IMR-90 (cell line): ENCODE results near the gene NIPAL4.
"Not testable (repeated sequence)": the region's sequence is repeated elsewhere in the genome, so short reads cannot be mapped to it uniquely, and the experiment has no call there.

Experiments used
- CEBPB ChIP-seq: IDR thresholded peaks from 2 replicates; pipeline ENCODE4 v1.6.1; 2012; ENCODE audit warnings: low read depth, low read length, improper control_type of control experiment
- MAFK ChIP-seq: IDR thresholded peaks from 2 replicates; pipeline ENCODE4 v1.6.1; 2012; ENCODE audit warnings: low read depth, low read length, improper control_type of control experiment
- POLR2A ChIP-seq: IDR thresholded peaks from 2 replicates; pipeline ENCODE4 v1.6.1; 2012; ENCODE audit warnings: mild to moderate bottlenecking, low read depth, low read length
- RAD21 ChIP-seq: IDR thresholded peaks from 2 replicates; pipeline ENCODE4 v1.6.1; 2012; ENCODE audit warnings: low read length, improper control_type of control experiment
- SMC3 ChIP-seq: fragments of 150-350 bp; IDR thresholded peaks from 2 replicates; pipeline ENCODE4 v1.6.1; 2016; ENCODE audit warnings: low read depth, mild to moderate bottlenecking, antibody characterized with exemption, low read length, moderate library complexity
- TF ChIP-seq, protein P1 (sequence below): conservative IDR thresholded peaks from 2 replicates; pipeline ENCODE4 v1.5.1; 2012; ENCODE audit warnings: mild to moderate bottlenecking, low read depth, low read length, improper control_type of control experiment
- TF ChIP-seq, protein P2 (sequence below): fragments of 150-350 bp; IDR thresholded peaks from 2 replicates; pipeline ENCODE4 v1.6.1; 2016; ENCODE audit warnings: low read depth, mild to moderate bottlenecking, low read length, moderate library complexity, borderline replicate concordance
- TF ChIP-seq, protein P3 (sequence below): fragments of 150-350 bp; IDR thresholded peaks from 2 replicates; pipeline ENCODE4 v1.6.1; 2017; ENCODE audit warnings: mild to moderate bottlenecking, antibody characterized with exemption, low read length, low read depth

- TF ChIP-seq, protein P1, sequence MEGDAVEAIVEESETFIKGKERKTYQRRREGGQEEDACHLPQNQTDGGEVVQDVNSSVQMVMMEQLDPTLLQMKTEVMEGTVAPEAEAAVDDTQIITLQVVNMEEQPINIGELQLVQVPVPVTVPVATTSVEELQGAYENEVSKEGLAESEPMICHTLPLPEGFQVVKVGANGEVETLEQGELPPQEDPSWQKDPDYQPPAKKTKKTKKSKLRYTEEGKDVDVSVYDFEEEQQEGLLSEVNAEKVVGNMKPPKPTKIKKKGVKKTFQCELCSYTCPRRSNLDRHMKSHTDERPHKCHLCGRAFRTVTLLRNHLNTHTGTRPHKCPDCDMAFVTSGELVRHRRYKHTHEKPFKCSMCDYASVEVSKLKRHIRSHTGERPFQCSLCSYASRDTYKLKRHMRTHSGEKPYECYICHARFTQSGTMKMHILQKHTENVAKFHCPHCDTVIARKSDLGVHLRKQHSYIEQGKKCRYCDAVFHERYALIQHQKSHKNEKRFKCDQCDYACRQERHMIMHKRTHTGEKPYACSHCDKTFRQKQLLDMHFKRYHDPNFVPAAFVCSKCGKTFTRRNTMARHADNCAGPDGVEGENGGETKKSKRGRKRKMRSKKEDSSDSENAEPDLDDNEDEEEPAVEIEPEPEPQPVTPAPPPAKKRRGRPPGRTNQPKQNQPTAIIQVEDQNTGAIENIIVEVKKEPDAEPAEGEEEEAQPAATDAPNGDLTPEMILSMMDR = not testable (repeated sequence)
- TF ChIP-seq POLR2A, MAFK, RAD21, SMC3, CEBPB: not testable (repeated sequence)
- TF ChIP-seq, protein P2, sequence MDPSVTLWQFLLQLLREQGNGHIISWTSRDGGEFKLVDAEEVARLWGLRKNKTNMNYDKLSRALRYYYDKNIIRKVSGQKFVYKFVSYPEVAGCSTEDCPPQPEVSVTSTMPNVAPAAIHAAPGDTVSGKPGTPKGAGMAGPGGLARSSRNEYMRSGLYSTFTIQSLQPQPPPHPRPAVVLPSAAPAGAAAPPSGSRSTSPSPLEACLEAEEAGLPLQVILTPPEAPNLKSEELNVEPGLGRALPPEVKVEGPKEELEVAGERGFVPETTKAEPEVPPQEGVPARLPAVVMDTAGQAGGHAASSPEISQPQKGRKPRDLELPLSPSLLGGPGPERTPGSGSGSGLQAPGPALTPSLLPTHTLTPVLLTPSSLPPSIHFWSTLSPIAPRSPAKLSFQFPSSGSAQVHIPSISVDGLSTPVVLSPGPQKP = not testable (repeated sequence)
- TF ChIP-seq, protein P3, sequence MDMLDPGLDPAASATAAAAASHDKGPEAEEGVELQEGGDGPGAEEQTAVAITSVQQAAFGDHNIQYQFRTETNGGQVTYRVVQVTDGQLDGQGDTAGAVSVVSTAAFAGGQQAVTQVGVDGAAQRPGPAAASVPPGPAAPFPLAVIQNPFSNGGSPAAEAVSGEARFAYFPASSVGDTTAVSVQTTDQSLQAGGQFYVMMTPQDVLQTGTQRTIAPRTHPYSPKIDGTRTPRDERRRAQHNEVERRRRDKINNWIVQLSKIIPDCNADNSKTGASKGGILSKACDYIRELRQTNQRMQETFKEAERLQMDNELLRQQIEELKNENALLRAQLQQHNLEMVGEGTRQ = not testable (repeated sequence)
Measured at GRCh38 chr5:157429920-157430319, 30.1 kb upstream of the NIPAL4 start.
